Lung (tissue), 12 donors: Measurements from ENCODE around the gene KNDC1. TPM values are rescaled to one million over a fixed set of nuclear protein-coding genes. Genes with fewer than 3 reads are reported as not detected.

Experiments used
- ATAC-seq: fragments of 200-7000 bp; cut with Tn5 transposase; one replicate; pipeline ENCODE4 v1.9.1; 2020; ENCODE audit warnings: moderate number of reproducible peaks; ENCODE audit not compliant: insufficient read depth, low FRiP score
- DNase-seq, 3 donors: peaks; one replicate each; pipeline ENCODE4 v3.0.0-alpha.2; 2013 to 2017
- H3K27ac ChIP-seq, 2 donors: one replicate each; pipeline ENCODE4 v1.5.1; 2013; ENCODE audit warnings: mild to moderate bottlenecking in 2 of 2, moderate library complexity in 2 of 2, control low read depth in 1 of 2, inconsistent platforms in 1 of 2, low read depth in 1 of 2, low read length in 1 of 2
- H3K27me3 ChIP-seq, 3 donors: one replicate each; pipeline ENCODE4 v1.5.1; 2013; ENCODE audit warnings: low read length in 2 of 3; ENCODE audit not compliant: control insufficient read depth in 3 of 3, insufficient read depth in 3 of 3
- H3K36me3 ChIP-seq, 4 donors: one replicate each; pipeline ENCODE4 v1.5.1; 2013; ENCODE audit warnings: low read length in 4 of 4, mild to moderate bottlenecking in 1 of 4, moderate library complexity in 1 of 4; ENCODE audit not compliant: control insufficient read depth in 4 of 4, insufficient read depth in 4 of 4
- H3K4me1 ChIP-seq, 5 donors: one replicate each; pipeline ENCODE4 v1.5.1; 2013; ENCODE audit warnings: low read length in 5 of 5, mild to moderate bottlenecking in 2 of 5, moderate library complexity in 1 of 5; ENCODE audit not compliant: control insufficient read depth in 5 of 5, insufficient read depth in 5 of 5
- H3K4me3 ChIP-seq: one replicate; pipeline ENCODE4 v1.5.1; 2013; ENCODE audit warnings: mild to moderate bottlenecking, control low read depth, moderate library complexity
- H3K9ac ChIP-seq, 2 donors: one replicate each; pipeline ENCODE4 v1.5.1; 2013; ENCODE audit warnings: low read length in 2 of 2, control low read depth in 1 of 2; ENCODE audit not compliant: insufficient read depth in 1 of 2
- H3K9me3 ChIP-seq, 4 donors: one replicate each; pipeline ENCODE4 v1.5.1; 2013; ENCODE audit warnings: low read length in 3 of 4, mild to moderate bottlenecking in 1 of 4, moderate library complexity in 1 of 4; ENCODE audit not compliant: control insufficient read depth in 4 of 4, insufficient read depth in 3 of 4
- CTCF ChIP-seq: IDR thresholded peaks from 2 replicates; pipeline ENCODE4 v1.5.1; 2012; ENCODE audit warnings: mild to moderate bottlenecking; ENCODE audit errors: control extremely low read depth, extremely low read depth
- WGBS, 2 donors: extraction: QIAGEN DNeasy Blood & Tissue Kit; methylation state at CpG; one replicate each; pipeline ENCODE4 v1.1.7; 2013; 5-methylcytosine and 5-hydroxymethylcytosine counted together
- polyA plus RNA-seq, 2 donors: library from polyadenylated mRNA; stranded (reverse); fragments of 200-250 nt; gene quantifications; one replicate each; pipeline ENCODE4 v1.2.1, GENCODE V29; 2013
- total RNA-seq, 2 donors: library from RNA; depleted of rRNA in 1 of 2; stranded (reverse); fragments of >200 nt in 1 of 2; gene quantifications; one replicate each; pipeline ENCODE4 v1.2.1, GENCODE V29; 2014 to 2021
- donor health status: control.
- donor health status: control.
- donor health status: Bipolar disorder and iron deficiency.
- donor health status: healthy.
- donor health status: DM: yes; HTN: yes; CAD: no.

KNDC1 gene
- total and polyA plus RNA-seq, 4 donors: 3.2 to 21.0 (median 6.7) TPM

- DNase-seq: no peak
- ATAC-seq: no peak
- peaks cover 0 to 8% (median 4%) of the 10 kb centered on the region in 3 donors for H3K27me3 ChIP-seq
Measured at GRCh38 chr10:133141958-133142340, 18.1 kb upstream of the KNDC1 start.

DNA sequence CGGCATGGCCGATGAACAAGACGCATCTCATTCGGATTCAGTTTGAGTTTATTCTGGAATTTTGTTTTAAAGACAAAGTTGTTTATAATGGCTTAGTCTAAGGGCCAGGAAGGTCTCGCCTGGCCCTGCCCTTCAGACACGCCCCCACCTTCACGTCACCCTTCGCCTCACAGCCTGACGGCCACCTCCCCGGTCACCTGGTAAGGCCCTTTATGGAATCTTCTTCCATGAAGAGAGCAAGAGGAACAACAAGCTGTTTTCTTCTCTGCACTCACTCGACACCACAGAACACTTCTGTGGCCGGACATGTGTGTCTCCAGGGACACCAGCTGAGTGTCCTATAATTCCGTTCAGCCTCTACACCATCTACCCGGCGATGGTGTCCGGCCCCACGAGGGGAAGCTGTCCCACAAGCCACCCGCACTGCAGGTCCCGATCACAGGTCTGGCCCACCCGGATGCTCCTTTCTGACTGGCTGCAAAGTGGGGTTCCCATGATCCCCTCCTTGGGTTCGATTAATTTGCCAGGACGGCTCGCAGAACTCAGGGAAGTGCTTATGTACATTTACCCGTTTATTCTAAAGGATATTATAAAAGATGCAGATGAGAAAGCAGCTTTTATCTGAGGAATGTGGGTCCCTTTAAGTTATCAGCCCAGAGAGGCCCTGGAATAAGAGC, 17.4 kb upstream of the KNDC1 start:
- H3K27me3 ChIP-seq: peaks cover 0 to 8% (median 4%) of the 10 kb centered on the region in 3 donors
- ATAC-seq (no peak), DNase-seq (no peak)
- H3K9ac ChIP-seq: no peak overlapping the region
- H3K36me3 ChIP-seq: no peaks in the 10 kb centered on the region
- WGBS, 2 donors: 80 to 86% methylated on average over 24 of the region's 24 CpGs
- no peaks in the 10 kb centered on the region for H3K9me3 ChIP-seq
- no peaks in the 10 kb centered on the region for H3K4me1 ChIP-seq
- TF ChIP-seq CTCF: no peak
- H3K27ac ChIP-seq: no peak overlapping the region
- no peak overlapping the region for H3K4me3 ChIP-seq

More at GRCh38 chr10:133141958-133142340, 18.1 kb upstream of the KNDC1 start:
- no peaks in the 10 kb centered on the region for H3K9me3 ChIP-seq
- 85 to 89% methylated on average over 27 of the region's 27 CpGs for WGBS, 2 donors
- no peaks in the 10 kb centered on the region for H3K4me1 ChIP-seq
- H3K36me3 ChIP-seq: no peaks in the 10 kb centered on the region
- H3K4me3 ChIP-seq: no peak overlapping the region
- H3K27ac ChIP-seq: no peak overlapping the region
- H3K9ac ChIP-seq: no peak overlapping the region
- TF ChIP-seq CTCF: no peak

DNA sequence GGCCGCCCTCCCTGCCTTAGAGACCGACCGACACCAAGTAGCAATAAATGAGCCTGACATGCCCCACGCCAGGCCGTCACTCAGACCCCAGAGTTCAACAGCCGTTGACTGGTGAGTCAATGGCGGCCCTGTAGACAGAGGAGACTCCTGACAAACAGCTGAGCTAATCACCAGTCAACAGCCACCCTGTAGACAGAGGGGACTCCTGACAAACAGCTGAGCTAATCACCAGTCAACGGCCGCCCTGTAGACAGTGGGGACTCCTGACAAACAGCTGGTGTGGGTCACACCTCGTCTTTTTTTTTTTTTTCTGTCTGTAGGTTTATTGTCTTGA, 16.9 kb upstream of the KNDC1 start:
- no peaks in the 10 kb centered on the region for H3K4me1 ChIP-seq
- H3K27ac ChIP-seq: no peak overlapping the region
- no peaks in the 10 kb centered on the region for H3K36me3 ChIP-seq
- DNase-seq (no peak), ATAC-seq (no peak)
- H3K9ac ChIP-seq: no peak overlapping the region
- no peak for TF ChIP-seq CTCF
- 60 to 78% methylated on average over 10 of the region's 10 CpGs for WGBS, 2 donors
- peaks cover 0 to 8% (median 4%) of the 10 kb centered on the region in 3 donors for H3K27me3 ChIP-seq
- H3K9me3 ChIP-seq: no peaks in the 10 kb centered on the region
- H3K4me3 ChIP-seq: no peak overlapping the region

DNA sequence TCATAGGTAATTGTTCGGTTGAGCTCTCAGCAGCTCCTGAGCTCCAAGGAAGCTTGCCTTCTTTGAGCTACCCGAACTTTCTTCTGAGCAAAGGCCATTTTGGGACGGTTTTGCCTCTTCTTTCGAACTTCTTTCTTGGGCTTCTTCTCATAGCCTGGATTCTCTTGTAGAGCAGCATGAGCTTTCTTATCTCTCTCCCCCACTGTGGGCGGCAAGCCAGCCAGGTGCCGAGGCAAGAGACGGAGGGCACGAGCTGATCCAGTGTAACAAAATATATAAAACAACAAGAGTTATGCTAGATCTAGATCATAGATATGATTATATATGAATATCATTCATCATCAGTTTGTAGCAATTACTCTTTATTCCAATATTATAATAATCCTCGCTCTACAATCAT, 16.5 kb upstream of the KNDC1 start:
- H3K9me3 ChIP-seq: no peaks in the 10 kb centered on the region
- no peaks in the 10 kb centered on the region for H3K36me3 ChIP-seq
- DNase-seq (no peak), ATAC-seq (no peak)
- no peak overlapping the region for H3K9ac ChIP-seq
- no peak overlapping the region for H3K4me3 ChIP-seq
- WGBS, 2 donors: 53 to 77% methylated on average over 9 of the region's 9 CpGs
- H3K27ac ChIP-seq: no peak overlapping the region
- no peak for TF ChIP-seq CTCF
- no peaks in the 10 kb centered on the region for H3K4me1 ChIP-seq
- peaks cover 0 to 8% (median 4%) of the 10 kb centered on the region in 3 donors for H3K27me3 ChIP-seq
